Smooth muscle cell (in vitro differentiated cells): ENCODE measurements around the gene NLN. TPM values are rescaled to one million over a fixed set of nuclear protein-coding genes. Genes with fewer than 3 reads are reported as not detected.

Source experiments
- DNase-seq: peaks from one replicate; lab custom pipeline; 2025; ENCODE audit not compliant: unreplicated experiment; lab: John Stamatoyannopoulos, UW
- H2AFZ ChIP-seq: fragments of 200-600 bp; sonication (generic); 2 replicates; pipeline ENCODE4 v1.6.0; 2016; ENCODE audit warnings: antibody characterized with exemption, low read depth, mild to moderate bottlenecking
- H3F3A ChIP-seq: fragments of 200-600 bp; sonication (generic); 2 replicates; pipeline ENCODE4 v1.6.0; 2017; ENCODE audit warnings: antibody characterized with exemption, low read depth
- H3K27ac ChIP-seq: fragments of 200-600 bp; sonication (generic); 2 replicates; pipeline ENCODE4 v1.5.1; 2016; ENCODE audit warnings: low read depth, mild to moderate bottlenecking
- H3K27me3 ChIP-seq: fragments of 200-600 bp; sonication (generic); 2 replicates; pipeline ENCODE4 v1.6.1; 2016; ENCODE audit warnings: low read depth, mild to moderate bottlenecking
- H3K36me3 ChIP-seq: fragments of 200-600 bp; sonication (generic); 2 replicates; pipeline ENCODE4 v1.5.1; 2016; ENCODE audit warnings: low read depth
- H3K4me1 ChIP-seq: fragments of 200-600 bp; sonication (generic); 2 replicates; pipeline ENCODE4 v1.5.1; 2016; ENCODE audit warnings: low read depth
- H3K4me2 ChIP-seq: fragments of 200-600 bp; sonication (generic); 2 replicates; pipeline ENCODE4 v1.6.0; 2016; ENCODE audit warnings: mild to moderate bottlenecking
- H3K4me3 ChIP-seq: fragments of 200-600 bp; sonication (generic); 2 replicates; pipeline ENCODE4 v1.5.1; 2016; ENCODE audit warnings: mild to moderate bottlenecking
- H3K79me2 ChIP-seq: fragments of 200-600 bp; sonication (generic); 2 replicates; pipeline ENCODE4 v1.6.0; 2016; ENCODE audit warnings: low read depth, mild to moderate bottlenecking
- H3K9ac ChIP-seq: fragments of 200-600 bp; sonication (generic); 2 replicates; pipeline ENCODE4 v1.6.0; 2016; ENCODE audit warnings: low read depth
- H3K9me3 ChIP-seq: fragments of 200-600 bp; sonication (generic); replicated peaks from 2 replicates; pipeline ENCODE4 v1.5.1; 2016; ENCODE audit warnings: low read depth
- H4K20me1 ChIP-seq: fragments of 200-600 bp; sonication (generic); 2 replicates; pipeline ENCODE4 v1.6.0; 2016; ENCODE audit warnings: low read depth
- CTCF ChIP-seq: fragments of 200-600 bp; sonication (generic); IDR thresholded peaks from 2 replicates; pipeline ENCODE4 v1.5.1; 2017; ENCODE audit warnings: borderline replicate concordance, mild to moderate bottlenecking, antibody characterized with exemption; ENCODE audit not compliant: insufficient read depth, poor library complexity, severe bottlenecking
- WGBS: methylation state at CpG from one replicate; pipeline ENCODE4 v1.1.7; 2016; ENCODE audit warnings: low lambda C conversion rate; 5-methylcytosine and 5-hydroxymethylcytosine counted together
- polyA plus RNA-seq: library from polyadenylated mRNA; unstranded; fragments of >200 nt; fragmentation: Nextera tagmentation; extraction: Ambion mirVana; gene quantifications from 2 replicates; pipeline ENCODE4 v1.2.1, GENCODE V29; 2016
- total RNA-seq: library from RNA; depleted of rRNA; stranded (reverse); fragments of >200 nt; gene quantifications from 2 replicates; pipeline ENCODE4 v1.2.3, GENCODE V29; 2014

The NLN gene
- total and polyA plus RNA-seq, 2 experiments from 2014 or later = 31.9 to 33.6 TPM

DNA sequence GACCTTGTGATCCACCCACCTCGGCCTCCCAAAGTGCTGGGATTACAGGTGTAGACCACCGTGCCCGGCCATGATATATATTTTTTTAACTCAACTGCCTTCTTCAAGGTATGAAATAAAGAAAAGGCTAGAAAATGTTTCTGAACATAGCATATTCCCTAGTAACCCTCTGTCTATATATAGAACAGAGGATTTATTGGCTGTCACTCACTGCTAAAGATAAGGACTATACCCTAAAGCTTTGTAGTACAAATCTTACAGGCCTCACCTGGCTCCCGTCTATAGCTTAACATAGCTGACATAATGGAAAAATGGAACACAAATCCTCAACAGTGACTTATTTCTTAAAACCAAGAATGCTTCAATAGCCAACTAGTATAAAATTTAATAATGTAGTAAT lies 14.3 kb upstream of the NLN start:
- H3K36me3 ChIP-seq = peaks cover 8% of the 10 kb centered on the region
- WGBS = 96% methylated on average over 4 of the region's 4 CpGs
- no peak overlapping the region for H3K4me3 ChIP-seq
- H3K79me2 ChIP-seq = no peaks in the 10 kb centered on the region
- no peaks in the 10 kb centered on the region for H4K20me1 ChIP-seq
- no peak overlapping the region for H2AFZ ChIP-seq
- H3K27me3 ChIP-seq = no peaks in the 10 kb centered on the region
- no peak for DNase-seq
- H3K9ac ChIP-seq = no peak overlapping the region
- H3K9me3 ChIP-seq = no peaks in the 10 kb centered on the region
- no peaks in the 10 kb centered on the region for H3K4me1 ChIP-seq
- H3K4me2 ChIP-seq = no peak overlapping the region
- H3K27ac ChIP-seq = no peak overlapping the region
- H3F3A ChIP-seq = no peaks in the 10 kb centered on the region
- no peak for TF ChIP-seq CTCF

DNA sequence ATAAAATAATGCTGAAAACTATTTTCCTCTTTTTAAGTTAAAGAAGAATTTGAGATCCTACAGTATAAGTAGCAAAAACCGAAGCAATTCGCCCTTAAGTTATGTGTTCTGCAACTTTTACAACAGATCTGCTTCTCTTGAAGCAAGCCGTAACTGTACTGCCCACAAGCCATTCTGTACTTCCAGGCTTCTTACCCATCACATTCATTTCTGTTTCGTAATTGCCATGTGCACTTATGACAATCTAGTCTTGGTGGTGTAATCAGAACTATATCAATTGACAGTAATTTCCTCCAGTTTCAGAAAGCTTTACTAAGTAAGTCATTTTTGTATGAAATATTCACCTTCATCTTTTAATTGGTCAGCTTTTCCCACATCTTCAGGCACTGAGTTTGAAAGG lies 13.9 kb upstream of the NLN start:
- Histone ChIP-seq H3K9ac (no peak overlapping the region), H3K4me3 (no peak overlapping the region), H2AFZ (no peak overlapping the region), H3K4me1 (no peaks in the 10 kb centered on the region), H3K36me3 (peaks cover 8% of the 10 kb centered on the region), H3F3A (no peaks in the 10 kb centered on the region), H3K4me2 (no peak overlapping the region), H3K79me2 (no peaks in the 10 kb centered on the region), H3K27me3 (no peaks in the 10 kb centered on the region), H3K27ac (no peak overlapping the region), H3K9me3 (no peaks in the 10 kb centered on the region), H4K20me1 (no peaks in the 10 kb centered on the region)
- TF ChIP-seq CTCF = no peak
- WGBS = 85% methylated on average over 4 of the region's 4 CpGs
- no peak for DNase-seq

- H3K27me3 ChIP-seq = no peaks in the 10 kb centered on the region
- no peak for TF ChIP-seq CTCF
- no peak for DNase-seq
- peaks cover 6% of the 10 kb centered on the region for H3F3A ChIP-seq
- peaks cover 43% of the 10 kb centered on the region for H3K79me2 ChIP-seq
- peaks cover 4% of the 10 kb centered on the region for H3K36me3 ChIP-seq
- no peak overlapping the region for H2AFZ ChIP-seq
- peaks cover 5% of the 10 kb centered on the region for H4K20me1 ChIP-seq
- no peak overlapping the region for H3K27ac ChIP-seq
- no peak overlapping the region for H3K4me2 ChIP-seq
- peaks cover under 1% of the 10 kb centered on the region for H3K4me1 ChIP-seq
- no peak overlapping the region for H3K9ac ChIP-seq
- no peaks in the 10 kb centered on the region for H3K9me3 ChIP-seq
- no peak overlapping the region for H3K4me3 ChIP-seq
Observed at GRCh38 chr5:65718576-65719310, 3.3 kb upstream of the NLN start.
